Suppressor macrophage (primary cell): ENCODE data around the gene CPEB4.

Source experiments
- DNase-seq, 4 experiments: peaks; one replicate each; pipeline ENCODE4 v3.0.0-alpha.2; 2020 to 2022
- total RNA-seq, 17 experiments: gene quantifications; one replicate each; lab custom pipeline; 2026; ENCODE audit warnings: mixed read lengths in 6 of 17, inconsistent platforms in 3 of 17; lab: John Stamatoyannopoulos, UW

CPEB4 gene
- total RNA-seq = 84.5 to 234 (median 146) reads per million in 17 experiments

DNA sequence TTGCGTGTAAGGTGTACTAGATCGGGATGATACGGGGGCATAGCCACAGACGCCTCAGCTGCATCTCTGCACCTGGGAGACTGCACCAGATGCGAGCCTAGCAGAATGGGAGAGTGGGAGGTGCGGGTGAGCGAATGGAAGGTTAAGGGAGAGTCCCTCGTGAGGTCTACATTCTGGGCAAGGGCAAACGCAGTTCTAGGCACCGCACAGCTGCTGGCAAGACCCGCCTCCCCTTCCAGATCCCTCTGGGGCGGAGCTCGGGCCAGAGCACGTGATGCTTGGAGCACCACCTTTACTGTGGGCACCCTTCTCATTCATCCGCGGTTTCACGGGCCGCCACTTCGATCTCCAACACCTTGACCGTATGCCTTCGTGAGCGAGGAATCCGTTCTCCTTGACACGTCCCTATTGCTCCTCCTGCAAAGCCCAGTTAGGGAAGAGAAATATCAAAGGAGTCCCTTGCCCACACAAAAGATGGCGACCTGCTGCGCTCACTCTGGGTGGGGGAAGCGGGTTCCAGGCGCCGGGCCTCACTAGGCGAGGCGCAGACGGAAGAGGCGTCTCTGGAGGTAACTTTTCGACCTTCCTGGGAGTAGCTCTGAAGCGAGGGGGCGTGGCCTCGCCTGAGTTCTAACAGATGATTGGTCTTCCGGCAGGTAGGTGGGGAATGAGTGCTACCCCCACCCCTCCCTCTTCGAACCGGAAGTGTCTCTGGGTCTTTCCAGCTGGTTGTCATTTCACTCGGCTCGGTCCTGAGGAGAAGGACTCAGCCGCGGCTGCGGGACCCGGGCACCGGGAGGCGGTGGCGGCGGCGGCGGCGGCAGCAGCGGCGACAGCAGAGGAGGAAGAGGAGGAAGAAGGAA, at the start of gene CPEB4:
TSS of gene CPEB4 (plus strand) at position 740 of the 863 bp plus-strand sequence. CDS start 1,385 bp downstream, outside the sequence.
- DNase-seq = peak; percentile 100

DNA sequence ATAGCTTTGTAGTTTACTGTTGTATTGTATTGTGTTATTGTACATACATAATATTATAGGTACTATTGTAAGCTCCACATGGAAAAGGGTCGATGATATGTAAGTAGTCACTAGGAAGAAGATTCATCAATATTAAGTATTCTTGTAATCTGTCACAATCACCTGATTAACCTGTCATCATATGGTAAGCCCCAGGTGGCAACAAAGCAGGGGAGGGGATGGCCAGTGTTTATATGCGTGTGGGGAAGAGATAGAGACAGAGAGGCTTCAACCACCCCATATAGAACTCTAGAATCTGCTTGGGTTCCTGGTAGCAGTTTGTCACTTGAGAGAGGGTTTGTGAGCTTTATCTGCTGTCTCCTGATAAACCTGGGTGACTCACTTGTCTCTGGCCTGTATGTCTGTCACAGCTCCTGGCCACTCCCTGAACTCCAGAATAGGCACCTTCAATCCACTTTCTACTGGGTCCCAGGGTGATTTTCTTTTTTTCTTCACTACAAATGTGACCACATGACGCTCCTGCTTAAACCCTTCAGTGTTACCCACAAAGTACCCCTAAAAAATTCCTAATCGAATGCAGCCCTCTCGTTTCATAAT, 48.9 kb upstream of the CPEB4 start:
- DNase-seq = no peak

DNA sequence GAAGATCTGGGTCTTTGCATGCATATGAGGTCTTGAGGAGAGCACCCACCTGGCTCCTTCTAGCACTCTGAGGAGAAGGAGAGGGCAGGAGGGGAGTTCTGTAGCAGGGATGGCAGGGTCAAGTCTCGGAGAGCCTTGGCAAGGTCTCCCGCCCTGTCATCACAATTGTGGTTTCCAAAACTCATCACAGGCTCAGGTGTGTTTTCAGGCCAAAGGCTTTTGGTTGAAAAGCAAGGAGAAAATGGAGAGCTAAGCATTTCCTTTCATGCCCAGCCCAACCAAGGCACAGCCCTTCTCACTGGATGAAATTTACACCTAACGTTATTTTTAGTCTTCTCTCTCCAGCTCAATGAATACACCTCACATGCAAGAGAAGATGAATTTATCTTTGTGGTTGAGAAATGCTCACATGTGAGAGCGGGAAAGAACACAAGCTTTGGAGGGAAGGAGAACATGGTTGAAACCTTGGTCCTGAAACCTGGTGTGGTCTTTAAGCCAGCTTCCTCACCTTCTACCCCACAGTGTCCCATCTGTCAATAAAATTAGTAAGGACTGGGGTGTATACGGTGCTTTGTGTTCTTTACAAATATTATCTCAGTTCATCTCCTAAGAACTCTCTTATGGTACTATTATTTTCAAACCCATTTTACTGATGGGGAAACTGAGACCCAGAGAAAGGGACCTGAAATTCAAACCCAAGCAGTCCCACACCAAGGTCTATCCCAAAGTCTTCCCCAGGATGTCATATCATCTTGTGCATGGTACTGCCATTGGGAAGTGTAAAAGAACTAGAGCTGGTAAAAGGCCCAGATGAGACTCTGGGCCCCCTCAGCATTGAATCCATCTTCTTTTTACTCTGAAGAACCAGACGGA, 47.8 kb upstream of the CPEB4 start:
- DNase-seq = no peak

DNA sequence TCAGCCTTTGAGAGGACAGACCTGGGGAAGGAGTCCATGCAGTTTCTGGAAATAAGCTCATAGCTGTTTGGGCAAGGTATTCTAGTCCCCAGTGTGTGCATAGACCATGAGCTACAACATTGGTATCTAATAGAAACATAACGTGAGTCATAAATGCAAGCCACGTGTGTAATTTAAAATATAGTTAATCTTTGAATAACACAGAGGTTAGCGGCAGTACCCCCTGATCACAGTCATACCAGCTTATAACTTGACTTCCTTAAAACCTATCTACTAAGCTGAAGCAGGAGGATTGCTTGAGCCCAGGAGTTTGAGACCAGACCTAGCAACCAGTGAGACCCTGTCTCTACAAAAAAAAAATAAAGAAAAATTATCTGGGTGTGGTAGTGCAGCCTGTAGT, 46.4 kb upstream of the CPEB4 start:
- DNase-seq = no peak

DNA sequence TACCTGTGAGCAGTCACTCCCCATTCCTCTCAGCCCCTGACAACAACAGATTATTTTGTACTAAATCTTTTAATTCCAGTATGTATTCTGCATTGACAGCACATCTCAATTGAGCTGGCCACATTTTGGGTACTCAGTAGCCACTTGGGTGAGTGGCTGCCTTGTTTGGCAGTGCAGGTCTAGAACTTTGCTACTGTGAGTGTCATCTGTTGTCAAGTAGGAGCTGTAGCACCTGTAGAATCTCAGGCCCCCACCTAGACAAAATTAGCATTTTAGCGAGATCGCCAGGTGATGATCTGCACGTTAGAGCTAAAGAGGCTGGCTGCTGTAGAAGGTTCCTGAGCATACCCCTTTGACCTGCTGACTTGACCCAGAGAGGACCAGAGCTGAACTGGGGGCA, 44.4 kb upstream of the CPEB4 start:
- DNase-seq = no peak

DNA sequence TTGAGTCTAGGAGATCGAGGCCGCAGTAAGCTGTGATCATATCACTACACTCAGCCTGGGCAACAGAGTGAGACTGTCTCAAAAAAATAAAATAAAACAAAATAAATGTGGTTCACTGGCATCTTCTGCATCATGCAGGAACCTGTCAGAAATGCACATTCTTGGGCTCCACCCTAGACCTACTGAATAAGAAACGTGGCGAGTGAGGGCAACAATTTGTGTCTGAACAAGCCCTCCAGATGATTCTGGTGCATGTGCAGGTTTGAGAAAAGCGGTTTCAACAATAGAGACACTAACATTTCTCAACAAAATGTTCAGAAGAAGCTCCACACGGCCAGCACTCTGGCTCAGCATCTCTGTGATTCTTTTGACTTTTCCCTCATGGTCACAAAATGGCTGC, 42.8 kb upstream of the CPEB4 start:
- no peak for DNase-seq

DNA sequence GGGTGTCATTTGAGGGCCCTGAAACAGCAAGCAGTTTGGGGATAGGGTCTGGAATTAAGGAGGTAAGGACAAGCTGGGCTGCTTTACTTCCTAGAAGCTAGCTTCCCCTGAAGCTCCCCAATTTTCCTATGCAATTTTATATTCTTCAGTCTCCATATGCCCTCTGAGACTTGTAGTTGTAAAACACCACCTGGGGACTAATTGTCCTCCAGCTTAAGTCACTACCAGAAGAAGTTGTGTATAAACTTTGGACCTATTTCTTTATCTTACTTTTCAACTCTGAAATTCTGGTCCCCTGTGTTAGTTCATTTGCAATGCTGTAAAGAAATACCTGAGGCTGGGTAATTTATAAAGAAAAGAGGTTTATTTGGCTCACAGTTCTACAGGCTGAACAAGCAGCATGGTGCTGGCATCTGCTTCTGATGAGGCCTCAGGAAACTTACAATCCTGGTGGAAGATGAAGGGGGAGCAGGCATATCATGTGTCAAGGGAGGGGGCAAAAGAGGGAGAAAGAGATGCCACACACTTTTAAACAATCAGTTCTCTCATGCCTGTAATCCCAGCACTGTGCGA, 41.1 kb upstream of the CPEB4 start:
- no peak for DNase-seq

DNA sequence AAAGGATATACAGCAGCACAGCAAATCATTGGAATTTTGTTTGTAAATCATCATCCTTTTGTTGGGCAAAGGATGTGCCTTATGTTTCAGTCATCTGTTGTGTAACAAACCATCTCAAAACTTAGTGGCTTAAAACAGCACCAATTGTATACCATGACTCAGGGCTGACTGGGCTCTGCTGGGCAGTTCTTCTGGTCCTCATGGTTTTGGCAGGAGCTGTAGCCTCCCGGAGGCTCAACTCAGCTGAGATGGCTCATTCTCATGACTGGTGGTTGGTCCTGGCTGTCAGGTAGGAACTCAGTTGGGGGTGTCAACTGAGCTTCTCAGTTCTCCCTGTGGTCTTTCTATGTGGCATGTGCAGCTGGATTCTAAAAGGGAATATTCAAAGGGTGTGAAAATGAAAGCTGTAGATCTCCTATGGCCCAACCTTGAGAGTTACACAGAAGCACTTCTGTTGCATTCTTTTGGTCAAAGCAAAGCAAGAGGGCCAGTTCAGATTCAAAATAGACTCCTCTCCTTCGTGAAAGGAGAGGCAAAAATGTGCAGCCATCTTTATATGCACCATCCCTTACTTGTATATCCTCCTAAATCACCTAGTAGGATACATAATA, 39.1 kb upstream of the CPEB4 start:
- no peak for DNase-seq

DNA sequence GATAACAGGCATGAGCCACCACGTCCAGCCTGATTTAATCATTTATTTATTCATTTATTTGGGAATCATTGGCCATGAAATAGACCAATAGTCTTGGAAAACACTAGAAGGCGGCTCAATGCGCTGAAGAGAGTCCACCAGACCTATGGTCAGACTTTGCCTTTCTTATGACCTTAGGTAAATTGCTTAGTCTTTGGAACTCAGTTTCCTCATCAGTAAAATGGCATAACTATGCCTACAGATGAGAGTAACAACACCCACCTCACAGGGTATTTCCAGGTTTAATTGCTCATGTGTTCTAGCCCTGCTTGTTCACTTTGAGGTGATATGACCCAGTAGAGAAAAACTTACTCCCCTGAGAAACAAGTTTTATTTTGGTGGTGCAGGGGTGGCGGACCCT, 38.2 kb upstream of the CPEB4 start:
- no peak for DNase-seq

DNA sequence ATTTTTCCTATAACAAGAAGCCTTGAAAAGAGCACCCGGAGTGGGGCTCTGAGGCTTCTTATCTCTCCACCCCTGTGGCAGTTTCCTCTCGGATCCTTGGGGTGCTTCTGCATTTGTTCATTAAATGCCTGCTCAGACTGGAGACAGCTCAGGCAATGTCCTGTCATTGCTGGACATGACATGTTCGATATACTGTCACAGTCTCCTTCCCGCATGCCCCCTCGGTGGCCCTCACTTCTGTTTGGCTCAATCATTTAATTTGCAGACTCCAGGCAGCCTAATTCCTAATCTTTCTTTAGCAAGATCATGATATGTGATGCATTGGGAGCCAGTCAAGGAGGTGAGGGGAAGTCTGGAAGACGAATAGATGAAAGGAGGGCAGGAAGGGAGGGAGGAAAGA, 37.5 kb upstream of the CPEB4 start:
- DNase-seq = peak in 2 of 4 experiments; percentile 33 to 39

DNA sequence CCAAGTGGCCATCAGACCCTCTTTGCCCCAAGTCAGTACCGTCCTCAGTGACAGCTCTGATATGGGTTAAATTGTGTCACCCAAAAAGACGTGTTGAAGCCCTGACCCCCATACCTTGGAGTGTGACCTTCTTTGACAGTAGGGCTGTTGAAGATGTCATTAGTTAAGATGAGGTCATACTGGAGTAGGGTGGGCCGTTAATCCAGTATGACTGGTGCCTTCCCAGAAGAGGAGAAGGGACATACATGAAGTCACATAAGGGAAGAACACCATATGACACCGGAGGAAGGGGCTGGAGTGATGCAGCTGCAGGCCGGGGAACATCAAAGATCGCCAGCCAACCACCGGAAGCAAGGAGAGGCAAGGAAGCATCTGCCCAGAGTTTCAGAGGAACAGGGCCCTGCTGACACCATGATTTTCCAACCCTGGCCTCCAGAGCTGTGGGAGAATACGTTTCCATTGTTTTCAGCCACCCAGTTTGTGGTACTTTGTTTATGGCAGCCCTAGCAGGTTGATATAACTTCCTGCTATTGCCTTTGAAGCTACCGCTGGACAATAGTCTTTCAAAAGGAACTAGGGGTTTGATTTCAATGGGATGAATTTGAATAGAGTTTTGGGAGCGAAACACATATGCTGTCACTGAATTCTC, 36.4 kb upstream of the CPEB4 start:
- DNase-seq = no peak

DNA sequence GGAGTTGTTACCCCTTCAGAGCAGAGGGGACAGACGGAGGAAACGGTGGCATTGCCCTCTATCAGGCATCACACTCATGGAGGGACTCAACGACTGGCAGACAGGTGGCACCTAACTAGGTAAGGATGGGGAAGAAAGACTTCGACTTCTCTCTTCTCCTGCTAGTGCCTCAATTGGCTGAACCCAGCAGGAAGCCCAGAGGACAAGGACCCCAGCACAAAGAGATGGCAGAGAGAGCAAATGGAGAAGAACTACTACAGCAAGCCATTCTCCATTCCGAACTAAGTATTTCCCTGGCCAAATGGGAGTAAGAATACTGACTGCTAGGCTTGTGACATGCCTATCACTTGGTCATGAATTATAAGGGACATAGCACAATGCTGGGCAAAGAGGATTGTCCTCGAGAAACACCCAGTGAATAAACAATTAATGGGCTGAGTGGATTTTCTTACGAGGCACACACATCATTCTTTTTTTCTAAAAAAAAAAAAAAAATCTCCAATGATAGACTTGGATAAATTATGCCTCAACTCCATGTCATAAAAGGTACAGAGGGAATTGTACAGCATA, 35.3 kb upstream of the CPEB4 start:
- no peak for DNase-seq

DNA sequence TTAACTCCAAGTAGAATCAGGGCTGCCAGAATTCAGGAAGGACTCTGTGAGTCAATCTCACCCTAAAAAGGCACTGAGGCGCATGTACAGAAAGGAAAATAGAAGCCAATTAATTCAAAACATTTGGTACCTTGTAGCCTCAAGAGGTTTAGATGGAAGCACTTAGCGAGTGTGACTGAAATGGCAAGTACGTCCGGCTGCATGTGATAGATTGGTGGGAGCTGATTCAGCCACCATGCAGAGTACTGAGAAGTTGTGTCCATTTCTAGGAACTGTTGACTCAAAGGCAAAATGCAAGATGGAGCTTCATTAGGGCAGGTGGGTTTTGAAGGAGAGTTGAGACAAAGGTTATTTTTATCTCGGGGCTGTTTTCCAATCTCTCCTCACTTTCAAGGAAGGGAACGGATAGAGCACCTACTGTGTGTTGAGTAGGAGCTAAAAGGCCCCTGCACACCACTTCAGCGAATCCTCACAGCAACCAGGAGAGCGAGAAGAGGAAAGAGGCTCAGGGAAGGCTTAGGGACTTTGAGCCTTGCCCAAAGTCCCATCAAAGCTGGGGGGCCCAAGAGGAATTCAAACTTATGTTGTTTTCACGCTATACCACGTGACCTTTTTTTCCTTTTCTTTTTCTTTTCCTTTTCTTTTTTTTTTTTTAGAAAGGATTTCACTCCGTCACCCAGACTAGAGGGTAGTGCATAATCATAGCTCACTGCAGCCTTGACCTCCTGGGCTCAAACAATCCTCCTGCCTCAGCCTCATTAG, 34.6 kb upstream of the CPEB4 start:
- DNase-seq = no peak

DNA sequence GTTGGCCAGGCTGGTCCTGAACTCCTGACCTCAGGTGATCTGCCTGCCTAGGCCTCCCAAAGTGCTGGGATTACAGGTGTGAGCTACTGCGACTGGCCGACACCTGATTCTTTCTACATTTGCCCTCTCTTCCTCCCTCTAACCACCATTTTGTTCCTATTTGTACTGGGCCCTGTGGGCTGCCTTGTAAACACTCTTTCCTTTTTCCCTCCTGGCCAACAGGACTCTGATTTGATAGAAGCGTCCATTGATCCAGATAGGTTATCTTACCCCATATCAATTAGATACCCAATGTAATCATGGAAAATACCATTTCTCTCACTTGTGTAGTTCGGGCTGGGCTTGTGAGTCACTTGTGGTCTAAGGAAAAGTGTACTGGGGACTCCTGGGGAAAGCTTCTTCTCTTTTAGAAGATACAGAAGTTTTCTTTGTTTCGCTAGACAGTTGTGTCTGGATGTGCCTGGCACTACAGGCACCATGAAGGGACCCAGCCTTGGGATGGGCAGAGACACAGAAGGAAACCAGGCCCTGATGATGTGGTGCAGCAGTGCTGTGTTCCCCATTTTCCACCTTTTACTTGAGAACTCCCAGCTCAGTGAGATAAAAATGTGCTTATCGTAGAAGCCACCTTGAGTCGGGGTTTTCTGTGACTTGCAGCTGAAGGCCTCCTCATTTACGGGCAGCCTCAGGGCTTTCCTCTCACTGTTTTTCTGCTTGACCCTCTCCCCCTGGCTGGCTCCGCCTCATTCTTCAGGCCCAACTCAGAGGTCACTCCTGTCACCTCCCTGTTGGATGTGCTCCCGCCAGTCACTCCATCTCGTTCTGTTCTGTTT, 32.8 kb upstream of the CPEB4 start:
- DNase-seq = no peak

DNA sequence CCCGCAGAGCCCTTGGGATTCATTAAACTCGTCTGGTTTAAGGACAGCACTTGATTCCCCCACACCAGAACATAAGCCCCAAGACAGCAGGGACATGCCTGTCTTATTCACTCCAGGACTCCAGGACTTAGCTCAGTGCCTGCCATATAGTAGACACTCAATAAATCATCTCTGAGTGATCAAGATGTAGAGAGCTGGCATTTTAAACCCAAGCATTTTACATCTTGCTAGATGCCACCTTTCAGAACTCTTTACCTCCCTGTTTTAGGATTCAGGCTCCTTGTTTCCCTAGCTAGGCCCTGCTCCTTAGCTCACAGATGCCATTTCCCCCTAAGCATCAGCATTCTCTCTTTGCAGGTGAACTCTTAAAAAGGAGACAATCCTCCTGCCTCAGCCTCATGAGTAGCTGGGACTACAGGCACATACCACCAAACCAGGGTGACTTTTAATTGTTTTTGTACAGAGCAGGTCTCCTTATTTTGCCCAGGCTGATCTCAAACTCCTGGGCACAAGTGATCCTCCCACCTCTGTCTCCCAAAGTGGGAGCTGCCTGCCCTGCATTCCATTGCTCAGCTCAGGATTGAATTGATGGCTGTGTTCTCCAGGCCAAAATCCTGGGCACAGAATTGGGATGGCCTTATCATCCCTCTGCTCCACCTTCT, 32.0 kb upstream of the CPEB4 start:
- no peak for DNase-seq

DNA sequence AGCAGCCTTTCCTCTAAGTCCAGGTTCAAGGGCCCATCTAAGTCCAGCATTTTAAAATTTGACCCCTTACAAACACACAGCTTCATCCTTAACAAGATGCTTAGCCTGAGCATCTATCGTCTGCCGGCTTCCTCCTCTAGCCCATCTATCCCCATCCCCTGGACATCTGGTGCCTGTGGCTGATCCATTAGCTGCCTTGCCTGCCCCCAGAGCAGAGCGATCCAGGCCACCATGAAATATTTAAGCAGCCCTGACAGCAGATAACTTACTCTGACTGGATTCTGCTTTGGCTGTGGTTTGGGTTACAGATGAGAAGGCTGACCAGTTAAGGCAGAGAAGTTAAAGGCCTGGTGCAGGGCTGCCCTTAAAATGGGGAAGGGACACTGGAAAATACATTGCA, 30.9 kb upstream of the CPEB4 start:
- no peak for DNase-seq

DNA sequence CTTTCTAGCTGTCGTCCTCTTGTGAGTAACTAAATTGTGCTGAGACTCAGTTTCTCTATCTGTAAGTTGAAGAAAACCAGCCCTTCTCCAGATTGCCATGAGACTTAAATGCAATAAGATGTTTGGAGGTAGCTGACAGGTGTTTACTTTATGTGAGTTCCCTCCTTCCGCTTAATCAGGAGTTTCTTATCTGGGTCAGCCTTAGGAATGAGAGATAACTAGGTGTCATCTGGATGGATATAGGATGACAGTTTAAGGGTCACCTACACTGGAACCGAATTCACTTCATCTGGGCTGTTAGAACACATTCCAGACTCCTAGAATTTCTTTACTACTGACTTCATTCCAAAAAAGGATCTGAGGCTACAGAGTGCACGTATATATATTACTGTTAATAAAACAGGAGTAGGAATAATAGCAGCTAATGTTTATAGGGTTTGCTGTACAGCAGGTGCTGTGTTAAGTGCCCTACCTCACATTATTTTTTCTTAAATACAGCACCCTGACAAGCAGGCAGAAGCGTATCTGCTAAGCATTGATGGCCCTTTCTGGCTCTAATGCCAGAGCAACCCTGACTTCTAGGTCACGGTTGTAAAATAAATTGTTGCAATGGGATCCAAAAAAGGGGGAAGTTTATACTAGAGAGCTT, 30.0 kb upstream of the CPEB4 start:
- DNase-seq = peak in 1 of 4 experiments; percentile 32

DNA sequence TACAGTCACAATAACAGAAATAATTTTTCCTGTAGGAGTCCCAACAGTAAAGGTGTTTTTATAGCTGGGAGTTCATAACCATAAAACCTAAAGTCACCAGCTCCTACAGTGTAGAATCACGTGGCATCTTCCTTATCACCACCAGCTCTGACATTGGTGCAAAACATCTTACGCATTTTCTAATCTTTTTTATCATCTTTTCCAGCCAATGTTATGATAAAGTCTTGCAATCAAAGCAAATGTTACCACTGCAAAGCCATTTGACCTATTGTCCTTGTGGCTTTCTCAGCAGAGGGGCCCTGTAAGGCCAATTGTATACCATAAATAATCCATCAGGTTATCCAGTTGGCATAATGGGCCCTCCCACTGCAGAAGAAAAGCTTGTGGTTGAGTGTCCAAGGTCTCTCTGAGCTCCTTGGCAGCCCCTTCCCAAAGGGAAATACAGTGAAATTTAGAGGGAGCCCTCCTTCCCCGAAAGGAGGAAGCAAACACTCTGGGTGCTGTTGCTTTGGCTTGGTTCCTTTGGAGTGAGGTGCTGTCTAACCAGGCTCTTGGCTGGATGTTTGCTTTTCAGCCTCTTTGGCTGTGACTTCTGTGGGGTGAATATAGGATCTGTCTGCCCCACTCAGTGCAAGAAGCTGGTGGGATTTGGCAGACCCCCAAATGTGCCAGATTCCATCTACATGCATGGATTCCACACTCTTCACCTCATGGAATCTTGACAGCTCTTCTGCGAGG, 29.3 kb upstream of the CPEB4 start:
- DNase-seq = no peak
